Breast epithelium (tissue), 3 donors: ENCODE results near the gene ANKRD29.

Source experiments
- CTCF ChIP-seq, 3 donors: fragments of 450-650 bp; IDR thresholded peaks; one replicate each; pipeline ENCODE4 v1.5.1; 2016 to 2017; ENCODE audit warnings: antibody characterized with exemption in 3 of 3, mild to moderate bottlenecking in 3 of 3, moderate library complexity in 3 of 3
- POLR2A ChIP-seq: fragments of 450-650 bp; IDR thresholded peaks from one replicate; pipeline ENCODE4 v1.6.1; 2016; ENCODE audit warnings: antibody characterized with exemption, mild to moderate bottlenecking, moderate library complexity

DNA sequence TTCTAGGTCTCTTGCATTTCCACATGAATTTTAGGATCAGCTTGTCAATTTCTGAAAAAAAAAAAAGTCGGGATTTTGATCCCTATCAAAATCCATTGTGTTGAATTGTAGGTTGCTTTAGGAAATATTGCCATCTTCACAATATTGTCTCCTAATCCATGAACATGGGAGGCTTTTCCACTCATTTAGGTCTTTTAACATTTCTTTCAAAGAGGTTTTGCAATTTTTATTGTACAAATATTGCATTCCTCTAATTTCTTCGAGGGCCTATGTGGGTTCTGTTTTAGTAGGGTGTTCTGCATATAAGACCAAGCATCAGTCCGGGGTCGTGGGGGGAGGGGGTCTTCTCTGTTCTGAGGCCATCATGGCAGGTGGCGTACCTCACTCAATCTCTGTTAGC, 25.8 kb upstream of the ANKRD29 start:
- no peak for TF ChIP-seq CTCF (IDR thresholded peaks at IDR 0.05)
- TF ChIP-seq POLR2A: no peak
